Loucy (cell line): ENCODE measurements around the gene MSRB2.

Experiments
- H2AFZ ChIP-seq: fragments of 200-600 bp; sonication (generic); 2 replicates; pipeline ENCODE4 v1.6.0; 2016; ENCODE audit warnings: antibody characterized with exemption, mild to moderate bottlenecking, low read length, moderate library complexity
- H3F3A ChIP-seq: fragments of 200-600 bp; 2 replicates; pipeline ENCODE4 v1.6.0; 2016; ENCODE audit warnings: antibody characterized with exemption, low read depth, mild to moderate bottlenecking
- H3K27me3 ChIP-seq: fragments of 200-600 bp; sonication (generic); 2 replicates; pipeline ENCODE4 v1.6.1; 2014; ENCODE audit warnings: low read length, mild to moderate bottlenecking; ENCODE audit not compliant: insufficient read depth, poor library complexity, severe bottlenecking
- H3K36me3 ChIP-seq: fragments of 200-600 bp; sonication (generic); 2 replicates; pipeline ENCODE4 v1.6.1; 2016; ENCODE audit warnings: low read length; ENCODE audit not compliant: insufficient read depth
- H3K4me1 ChIP-seq: fragments of 200-600 bp; sonication (generic); 2 replicates; pipeline ENCODE4 v1.5.1; 2014; ENCODE audit warnings: low read length, mild to moderate bottlenecking; ENCODE audit not compliant: insufficient read depth, poor library complexity, severe bottlenecking
- H3K4me2 ChIP-seq: fragments of 200-600 bp; sonication (generic); 2 replicates; pipeline ENCODE4 v1.6.0; 2014; ENCODE audit warnings: antibody characterized with exemption, low read length, low read depth, mild to moderate bottlenecking; ENCODE audit not compliant: poor library complexity, severe bottlenecking
- H3K4me3 ChIP-seq: fragments of 200-600 bp; sonication (generic); 2 replicates; pipeline ENCODE4 v1.5.1; 2014; ENCODE audit warnings: low read length, mild to moderate bottlenecking, mixed read lengths; ENCODE audit not compliant: poor library complexity, severe bottlenecking
- H3K79me2 ChIP-seq: fragments of 200-600 bp; sonication (generic); 2 replicates; pipeline ENCODE4 v1.6.1; 2014; ENCODE audit warnings: low read length; ENCODE audit not compliant: insufficient read depth
- H3K9ac ChIP-seq: fragments of 200-600 bp; sonication (generic); 2 replicates; pipeline ENCODE4 v1.6.0; 2014; ENCODE audit warnings: mild to moderate bottlenecking, low read depth, low read length, moderate library complexity; ENCODE audit not compliant: poor library complexity, severe bottlenecking
- H3K9me2 ChIP-seq: fragments of 200-600 bp; sonication (generic); replicated peaks from 2 replicates; pipeline ENCODE4 v1.6.1; 2016; ENCODE audit warnings: low read depth, low read length, mixed read lengths
- H3K9me3 ChIP-seq: fragments of 200-600 bp; sonication (generic); 2 replicates; pipeline ENCODE4 v1.6.1; 2014; ENCODE audit warnings: mild to moderate bottlenecking, antibody characterized with exemption, low read length, low read depth; ENCODE audit not compliant: insufficient read depth
- H4K20me1 ChIP-seq: fragments of 200-600 bp; sonication (generic); 2 replicates; pipeline ENCODE4 v1.6.0; 2014; ENCODE audit warnings: antibody characterized with exemption, low read length, mild to moderate bottlenecking; ENCODE audit not compliant: insufficient read depth, poor library complexity, severe bottlenecking
- CTCF ChIP-seq: fragments of 200-600 bp; sonication (generic); conservative IDR thresholded peaks from 2 replicates; pipeline ENCODE4 v1.5.1; 2014; ENCODE audit warnings: mild to moderate bottlenecking, antibody characterized with exemption, low read length
- EZH2phosphoT487 ChIP-seq: fragments of 200-600 bp; IDR thresholded peaks from 2 replicates; pipeline ENCODE4 v1.6.1; 2018; ENCODE audit warnings: antibody characterized with exemption, mild to moderate bottlenecking, moderate library complexity, borderline replicate concordance

Gene MSRB2

GRCh38 chr10:23114228-23114850, 19.0 kb downstream of the MSRB2 start:
- H3K9me2 ChIP-seq = no peaks in the 10 kb centered on the region
- no peaks in the 10 kb centered on the region for H3K79me2 ChIP-seq
- H3K9ac ChIP-seq = no peak overlapping the region
- peaks cover 9% of the 10 kb centered on the region; the same call in 1 of the 2 replicates for H3K36me3 ChIP-seq
- TF ChIP-seq CTCF = no peak
- no peak for TF ChIP-seq EZH2phosphoT487
- H3K4me2 ChIP-seq = no peak overlapping the region
- no peaks in the 10 kb centered on the region for H3K27me3 ChIP-seq
- H3K4me1 ChIP-seq = no peaks in the 10 kb centered on the region
- no peaks in the 10 kb centered on the region for H3K9me3 ChIP-seq
- H4K20me1 ChIP-seq = no peaks in the 10 kb centered on the region
- H2AFZ ChIP-seq = no peak overlapping the region
- no peaks in the 10 kb centered on the region for H3F3A ChIP-seq
- H3K4me3 ChIP-seq = no peak overlapping the region

GRCh38 chr10:23116486-23117205, 21.3 kb downstream of the MSRB2 start:
- Histone ChIP-seq H3K27me3 (no peaks in the 10 kb centered on the region), H3K9me2 (no peaks in the 10 kb centered on the region), H3K4me2 (no peak overlapping the region), H2AFZ (no peak overlapping the region), H3K4me3 (no peak overlapping the region), H3K4me1 (no peaks in the 10 kb centered on the region), H3K9me3 (no peaks in the 10 kb centered on the region), H4K20me1 (no peaks in the 10 kb centered on the region), H3F3A (no peaks in the 10 kb centered on the region), H3K36me3 (peaks cover 9% of the 10 kb centered on the region; the same call in 1 of the 2 replicates), H3K9ac (no peak overlapping the region), H3K79me2 (no peaks in the 10 kb centered on the region)
- TF ChIP-seq EZH2phosphoT487 (no peak), CTCF (no peak)

DNA sequence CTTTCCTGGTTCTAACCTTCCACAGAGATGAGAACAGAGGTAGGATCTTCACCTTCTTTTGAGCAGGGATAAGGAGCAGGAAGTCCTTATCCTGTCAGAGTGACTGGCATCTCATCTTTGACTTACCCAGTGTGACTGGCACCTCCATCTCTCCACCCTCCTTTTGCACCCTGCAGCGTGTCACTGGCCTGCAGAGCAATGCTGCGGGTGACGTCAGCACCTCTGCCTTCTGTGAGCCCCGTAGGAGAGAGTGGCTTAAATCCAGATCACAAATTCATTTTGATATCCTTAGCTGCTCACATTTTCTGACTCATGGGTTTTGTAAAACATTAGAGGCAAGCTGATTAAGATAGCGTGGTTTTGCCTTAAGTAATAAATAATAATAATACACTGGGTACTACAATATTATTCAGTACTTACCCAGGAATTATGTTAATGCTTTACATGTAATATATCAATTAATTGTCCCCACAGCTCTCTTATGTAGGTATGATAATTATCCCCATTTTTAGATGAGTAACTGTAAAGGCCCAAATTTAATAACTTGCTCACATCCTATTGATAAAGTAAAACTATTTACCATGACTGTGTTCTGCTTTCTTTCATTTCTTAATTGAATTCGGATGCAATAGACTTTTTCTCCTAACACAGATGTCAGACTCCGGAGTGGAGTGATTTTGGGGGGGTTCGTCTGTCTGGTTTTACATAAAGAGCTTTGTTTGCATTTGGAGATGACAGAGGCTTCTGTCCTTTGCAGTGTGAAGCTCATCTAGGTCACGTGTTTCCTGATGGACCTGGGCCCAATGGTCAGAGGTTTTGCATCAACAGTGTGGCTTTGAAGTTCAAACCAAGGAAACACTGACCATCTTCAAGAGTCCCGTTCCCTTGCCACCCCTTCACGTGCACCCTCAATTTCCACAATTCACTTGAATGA, 24.9 kb downstream of the MSRB2 start:
- H3K4me3 ChIP-seq = no peak overlapping the region
- no peak for TF ChIP-seq CTCF
- TF ChIP-seq EZH2phosphoT487 = no peak
- no peak overlapping the region for H2AFZ ChIP-seq
- no peaks in the 10 kb centered on the region for H3K4me1 ChIP-seq
- no peaks in the 10 kb centered on the region for H3K9me3 ChIP-seq
- H3F3A ChIP-seq = no peaks in the 10 kb centered on the region
- H3K9me2 ChIP-seq = no peaks in the 10 kb centered on the region
- H3K4me2 ChIP-seq = no peak overlapping the region
- peaks cover 6% of the 10 kb centered on the region; the same call in 1 of the 2 replicates for H3K36me3 ChIP-seq
- H3K27me3 ChIP-seq = no peaks in the 10 kb centered on the region
- no peaks in the 10 kb centered on the region for H3K79me2 ChIP-seq
- H4K20me1 ChIP-seq = no peaks in the 10 kb centered on the region
- H3K9ac ChIP-seq = no peak overlapping the region
